ENCODE data around the gene ABLIM3. TPM values are rescaled to one million over a fixed set of nuclear protein-coding genes. Genes with fewer than 3 reads are reported as not detected.

Gene ABLIM3
- total RNA-seq = not detected

DNA sequence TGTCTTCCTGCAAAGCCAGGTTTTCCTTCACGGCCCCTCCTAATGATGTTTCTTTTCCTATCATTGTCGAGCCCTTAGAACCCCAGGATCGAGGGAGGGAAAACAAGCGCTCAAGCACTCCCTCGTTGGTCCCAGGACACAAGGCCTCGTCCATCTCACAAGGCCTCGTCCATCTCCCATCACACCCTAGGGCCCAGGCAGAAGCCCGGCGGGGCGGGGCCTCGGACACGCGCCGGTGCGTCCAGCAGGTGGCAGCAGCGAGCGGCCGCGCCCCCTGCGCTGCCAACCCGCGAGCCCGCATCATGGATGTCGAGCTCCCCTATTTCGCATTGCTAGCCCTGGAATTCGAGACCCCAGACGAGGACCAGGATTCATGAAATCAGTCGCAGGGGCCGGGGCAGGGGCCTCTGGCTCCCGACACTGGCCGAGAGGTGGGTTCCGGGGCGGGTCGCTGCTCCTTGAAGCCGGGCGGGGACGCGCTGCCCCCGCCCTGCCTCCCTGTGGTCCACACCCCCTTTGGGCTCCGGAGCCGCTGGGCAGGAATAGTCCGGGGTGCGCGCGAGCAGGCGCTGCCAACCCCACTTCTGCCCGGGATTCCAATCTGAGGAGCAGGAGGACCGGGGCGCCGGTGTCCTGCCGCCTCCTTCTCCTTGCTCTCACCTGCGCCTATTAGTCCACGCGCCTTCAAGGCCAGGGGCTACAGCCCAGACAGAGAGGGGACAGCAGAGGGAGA is at the start of gene ABLIM3:
Gene ABLIM3, plus strand, starts transcription at position 270 of the 733 bp plus-strand sequence. CDS start 603 bp downstream, outside the sequence.
- Mint-ChIP-seq H3K4me1 (ENCODE audit: low read depth) (peaks cover 2% of the 10 kb centered on the region), H3K27me3 (ENCODE audit: low read depth) (peaks cover 14% of the 10 kb centered on the region)
- intact Hi-C loops (cut with micrococcal nuclease) = loop anchor here (1.0 kb wide), 3 partner anchors 123 to 230 kb away; no protein-coding TSS in a partner anchor

DNA sequence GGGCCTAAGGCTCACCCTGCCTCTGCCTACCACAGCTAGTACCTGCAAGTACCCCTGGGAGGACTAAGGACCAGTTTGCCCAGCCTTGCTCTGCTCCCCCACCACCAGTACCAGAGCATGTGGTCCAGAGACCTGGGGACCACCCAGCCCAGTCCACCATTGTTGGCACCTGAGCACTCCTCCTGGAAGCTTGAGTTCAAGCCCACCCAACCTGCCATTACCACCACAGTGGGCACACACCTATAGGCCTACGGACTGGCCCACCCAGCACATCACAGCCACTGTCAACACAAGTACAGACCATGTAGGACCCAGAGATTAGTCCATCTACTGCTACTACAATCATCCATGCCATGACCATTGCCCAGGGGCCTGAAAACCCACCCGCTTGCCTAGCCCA is 47.7 kb upstream of the ABLIM3 start:
- intact Hi-C loops (cut with micrococcal nuclease) = no loop called here
- CTCF ChIA-PET = no interaction called here
- Mint-ChIP-seq H3K36me3 (ENCODE audit: low read depth) (no peaks in the 10 kb centered on the region), H3K9me3 (peaks cover 20% of the 10 kb centered on the region), H3K4me1 (ENCODE audit: low read depth) (no peaks in the 10 kb centered on the region), H3K4me3 (no peak overlapping the region), H3K27me3 (ENCODE audit: low read depth) (peaks cover 9% of the 10 kb centered on the region), H3K27ac (no peak overlapping the region)
- no peak for DNase-seq

More for the DNA sequence above, at the start of gene ABLIM3:
- Mint-ChIP-seq H3K4me3 (peak within 1 kb of the TSS; percentile 45), H3K36me3 (ENCODE audit: low read depth) (no peaks in the 10 kb centered on the region), H3K27ac (no peak within 1 kb of the TSS), H3K9me3 (peaks cover 2% of the 10 kb centered on the region)
- CTCF ChIA-PET = interaction anchor here (0.6 to 10.3 kb wide), 21 partner anchors 9 to 228 kb away, joined by 3 to 88 read pairs (median 4); no protein-coding TSS in a partner anchor
- peak; percentile 67 for DNase-seq

DNA sequence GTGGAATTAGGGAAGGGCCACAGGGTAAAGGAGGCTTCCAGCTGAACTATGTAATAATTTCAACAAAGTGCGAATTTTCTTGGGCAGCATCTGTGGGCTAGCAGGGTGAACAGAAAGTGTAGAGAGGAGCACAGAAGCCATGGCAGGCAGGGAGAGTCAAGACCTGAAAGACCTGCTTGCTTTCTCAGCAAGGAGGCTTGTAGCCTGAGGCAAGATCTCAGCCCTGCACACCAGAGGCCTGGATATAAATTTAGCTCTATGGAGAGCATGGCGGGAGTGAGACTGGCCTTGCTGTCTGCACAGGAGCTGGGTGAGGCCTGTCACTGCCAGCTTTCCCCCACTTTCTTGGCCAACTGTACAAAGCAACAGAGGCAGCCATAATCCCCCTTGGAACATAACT is 46.3 kb upstream of the ABLIM3 start:
- no peaks in the 10 kb centered on the region for H3K36me3 Mint-ChIP-seq (ENCODE audit: low read depth)
- H3K9me3 Mint-ChIP-seq = peaks cover 29% of the 10 kb centered on the region
- H3K4me1 Mint-ChIP-seq (ENCODE audit: low read depth) = no peaks in the 10 kb centered on the region
- H3K27ac Mint-ChIP-seq = no peak overlapping the region
- intact Hi-C loops (cut with micrococcal nuclease) = no loop called here
- DNase-seq = no peak
- H3K4me3 Mint-ChIP-seq = no peak overlapping the region
- CTCF ChIA-PET = no interaction called here
- H3K27me3 Mint-ChIP-seq (ENCODE audit: low read depth) = peaks cover 9% of the 10 kb centered on the region

DNA sequence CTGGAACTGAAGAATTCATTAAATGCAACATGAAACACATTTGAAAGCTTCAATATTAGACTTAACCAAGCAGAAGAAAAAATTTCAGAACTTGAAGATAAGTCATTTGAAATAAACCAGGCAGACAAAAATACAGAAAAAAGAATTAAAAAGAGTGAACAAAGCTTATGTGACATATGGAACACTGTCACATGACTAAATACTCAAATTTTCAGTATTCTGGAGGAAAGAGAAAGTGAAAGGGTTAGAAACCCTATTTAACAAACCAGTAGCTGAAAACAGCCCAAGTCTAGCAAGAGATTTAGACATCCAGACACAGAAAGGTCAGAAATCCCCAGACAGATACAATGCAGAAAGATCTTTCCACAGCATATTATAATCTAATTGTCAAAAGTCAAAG is 41.4 kb upstream of the ABLIM3 start:
- H3K27me3 Mint-ChIP-seq (ENCODE audit: low read depth) = peaks cover 1% of the 10 kb centered on the region
- DNase-seq = no peak
- no peaks in the 10 kb centered on the region for H3K36me3 Mint-ChIP-seq (ENCODE audit: low read depth)
- peaks cover 39% of the 10 kb centered on the region for H3K9me3 Mint-ChIP-seq
- H3K4me3 Mint-ChIP-seq = no peak overlapping the region
- H3K27ac Mint-ChIP-seq = no peak overlapping the region
- intact Hi-C loops (cut with micrococcal nuclease) = no loop called here
- CTCF ChIA-PET = interaction anchor here (1.1 kb wide), 1 partner anchor 15 kb away, joined by 3 read pairs; no protein-coding TSS in a partner anchor
- H3K4me1 Mint-ChIP-seq (ENCODE audit: low read depth) = no peaks in the 10 kb centered on the region

DNA sequence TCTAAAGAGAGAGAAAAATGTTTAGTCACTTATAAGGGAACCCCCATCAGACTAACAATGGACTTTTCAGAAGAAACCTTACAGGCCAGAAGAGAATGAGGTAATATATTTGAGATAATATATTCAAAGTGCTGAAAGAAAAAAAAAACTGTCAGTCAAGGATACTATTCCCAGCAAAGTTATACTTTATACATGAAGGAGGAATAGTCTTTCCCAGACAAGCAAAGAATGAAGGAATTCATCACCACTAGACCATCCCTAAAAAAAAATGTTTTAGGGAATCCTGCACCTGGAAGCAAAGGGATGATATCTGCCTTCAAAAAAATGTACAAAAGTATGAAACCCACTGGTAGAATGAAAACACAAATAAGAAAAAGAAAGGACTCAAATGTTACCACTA is 41.0 kb upstream of the ABLIM3 start:
- intact Hi-C loops (cut with micrococcal nuclease) = no loop called here
- Mint-ChIP-seq H3K27ac (no peak overlapping the region), H3K27me3 (ENCODE audit: low read depth) (no peaks in the 10 kb centered on the region), H3K4me3 (no peak overlapping the region), H3K9me3 (peaks cover 39% of the 10 kb centered on the region), H3K4me1 (ENCODE audit: low read depth) (no peaks in the 10 kb centered on the region), H3K36me3 (ENCODE audit: low read depth) (no peaks in the 10 kb centered on the region)
- CTCF ChIA-PET = interaction anchor here (1.1 kb wide), 1 partner anchor 15 kb away, joined by 3 read pairs; no protein-coding TSS in a partner anchor
- DNase-seq = no peak

DNA sequence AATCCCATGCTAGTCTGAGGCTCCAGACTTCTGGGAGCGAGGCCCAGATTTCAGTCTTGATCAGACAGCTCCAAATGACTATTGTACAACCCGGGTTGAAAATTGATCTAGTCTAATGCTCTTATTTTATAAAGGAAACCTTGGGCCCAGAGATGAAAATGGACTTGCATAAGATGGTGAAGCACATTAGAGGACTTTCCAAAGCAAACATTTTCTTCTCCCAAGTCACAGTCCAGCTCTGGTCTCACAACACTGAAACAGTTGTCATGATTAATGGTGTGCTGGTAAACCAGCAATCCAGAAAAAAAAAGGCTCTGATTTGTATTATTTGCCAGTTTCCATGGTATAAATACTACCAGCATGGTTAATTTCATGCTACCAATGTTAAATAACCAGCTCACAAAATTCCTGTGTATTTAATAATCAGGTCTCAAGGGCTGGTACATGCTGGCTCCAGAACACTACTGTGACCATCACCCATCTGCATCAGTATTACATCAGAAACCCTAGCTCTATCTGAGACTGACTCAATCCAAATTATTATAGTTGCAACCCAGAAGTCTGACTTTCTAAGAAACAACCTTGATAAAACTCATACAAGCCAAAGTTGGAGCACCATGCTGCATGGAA is 32.5 kb upstream of the ABLIM3 start:
- CTCF ChIA-PET = interaction anchor here (1.1 kb wide), 1 partner anchor 378 kb away, joined by 3 read pairs; no protein-coding TSS in a partner anchor
- H3K9me3 Mint-ChIP-seq = no peaks in the 10 kb centered on the region
- no peaks in the 10 kb centered on the region for H3K27me3 Mint-ChIP-seq (ENCODE audit: low read depth)
- H3K27ac Mint-ChIP-seq = no peak overlapping the region
- DNase-seq = no peak
- H3K36me3 Mint-ChIP-seq (ENCODE audit: low read depth) = no peaks in the 10 kb centered on the region
- H3K4me1 Mint-ChIP-seq (ENCODE audit: low read depth) = no peaks in the 10 kb centered on the region
- intact Hi-C loops (cut with micrococcal nuclease) = no loop called here
- no peak overlapping the region for H3K4me3 Mint-ChIP-seq

DNA sequence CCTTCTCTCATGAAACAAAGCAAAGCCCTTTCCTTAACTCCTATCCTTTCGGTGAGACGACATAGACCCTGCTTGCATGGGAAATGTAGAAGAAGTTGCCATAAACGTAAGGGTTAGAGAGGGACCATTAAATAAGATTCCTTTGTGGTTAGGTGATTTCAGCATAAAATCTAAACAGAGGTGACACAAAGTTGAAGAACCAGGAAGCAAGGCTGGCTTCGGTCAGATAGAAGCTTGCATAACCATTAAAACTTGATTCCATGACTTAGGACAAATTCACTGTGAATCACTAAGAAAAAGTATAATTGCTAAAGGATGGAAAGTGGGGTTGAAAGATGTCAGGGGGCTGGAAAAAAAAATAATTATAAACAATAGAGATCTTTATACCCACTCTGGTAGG is 30.9 kb upstream of the ABLIM3 start:
- H3K27ac Mint-ChIP-seq = no peak overlapping the region
- no peaks in the 10 kb centered on the region for H3K36me3 Mint-ChIP-seq (ENCODE audit: low read depth)
- intact Hi-C loops (cut with micrococcal nuclease) = loop anchor here (5.0 to 10.0 kb wide), 4 partner anchors 143 to 928 kb away; partner anchors contain the start of gene ADRB2
- no peak overlapping the region for H3K4me3 Mint-ChIP-seq
- CTCF ChIA-PET = interaction anchor here (1.0 to 1.1 kb wide), 2 partner anchors 155 to 376 kb away, joined by 3 to 4 read pairs; no protein-coding TSS in a partner anchor
- no peaks in the 10 kb centered on the region for H3K9me3 Mint-ChIP-seq
- DNase-seq = no peak
- no peaks in the 10 kb centered on the region for H3K4me1 Mint-ChIP-seq (ENCODE audit: low read depth)
- H3K27me3 Mint-ChIP-seq (ENCODE audit: low read depth) = no peaks in the 10 kb centered on the region

DNA sequence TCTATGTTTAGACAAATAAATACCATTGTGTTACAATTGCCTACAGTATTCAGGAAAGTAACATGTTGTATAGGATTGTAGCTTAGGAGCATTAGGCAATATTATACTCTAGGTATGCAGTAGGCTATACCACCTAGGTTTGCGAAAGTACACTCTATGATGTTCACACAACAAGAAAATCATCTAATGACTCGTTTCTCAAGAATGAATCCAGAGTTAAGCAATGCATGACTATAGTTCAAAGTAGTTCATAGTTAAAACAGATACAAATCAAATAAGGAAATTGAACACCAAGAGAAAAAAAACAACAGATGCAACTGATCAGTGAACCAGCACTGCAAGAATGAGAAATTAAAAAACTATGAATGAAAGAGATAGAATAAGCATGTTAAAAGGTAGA is 27.6 kb upstream of the ABLIM3 start:
- CTCF ChIA-PET = interaction anchor here (0.6 to 3.9 kb wide), 5 partner anchors 28 to 375 kb away, joined by 3 to 21 read pairs (median 5); partner anchors contain the start of gene ABLIM3
- intact Hi-C loops (cut with micrococcal nuclease) = loop anchor here (1.0 to 10.0 kb wide), 7 partner anchors 78 to 931 kb away; partner anchors contain the start of gene ADRB2

DNA sequence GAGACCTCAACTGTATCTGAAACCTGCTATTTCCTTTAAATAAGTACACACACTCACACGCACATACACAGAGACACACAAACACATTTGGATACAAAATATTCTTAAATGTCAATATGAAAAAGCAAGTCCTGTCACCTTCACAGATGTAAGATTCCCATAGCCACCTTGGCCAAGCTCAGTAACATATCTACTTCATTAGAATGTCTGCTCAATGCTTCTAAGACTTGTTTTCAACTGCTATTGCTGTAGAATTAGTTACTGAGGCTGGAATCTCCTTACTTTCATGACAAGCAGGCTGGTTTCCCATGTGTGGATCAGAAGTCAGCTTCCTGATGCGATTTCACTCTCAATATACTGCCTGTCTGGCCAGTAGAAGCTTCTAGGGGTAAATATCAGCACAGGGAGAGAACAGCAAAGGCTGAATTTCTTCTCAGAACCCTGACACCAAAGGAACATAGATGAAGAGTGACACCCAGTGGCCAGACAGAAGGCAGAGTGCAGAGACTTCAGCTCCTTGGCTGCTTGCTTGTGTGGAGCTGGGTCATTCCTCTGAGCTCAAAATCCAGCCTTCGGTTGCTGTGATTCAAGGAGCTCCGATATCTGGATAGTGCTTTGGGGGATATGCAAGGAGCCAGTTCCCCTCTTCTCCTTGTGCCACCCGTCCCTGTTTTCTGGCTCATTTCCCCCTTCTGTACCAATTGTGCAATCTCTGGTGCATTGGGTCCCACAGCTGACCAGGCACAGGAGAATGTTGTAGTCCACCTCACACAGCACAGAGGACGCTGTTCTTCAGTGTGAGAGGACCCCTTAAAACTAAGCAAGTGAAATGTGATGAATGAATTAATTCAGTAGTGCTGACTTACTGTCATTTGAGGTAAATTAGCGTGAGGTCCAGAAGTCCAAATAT is 26.6 kb upstream of the ABLIM3 start:
- intact Hi-C loops (cut with micrococcal nuclease) = loop anchor here (1.0 to 10.0 kb wide), 7 partner anchors 79 to 932 kb away; partner anchors contain the start of gene ADRB2
- CTCF ChIA-PET = interaction anchor here (0.6 to 3.9 kb wide), 27 partner anchors 10 to 390 kb away, joined by 3 to 24 read pairs (median 3); no protein-coding TSS in a partner anchor
- H3K27ac Mint-ChIP-seq = no peak overlapping the region
- no peak overlapping the region for H3K4me3 Mint-ChIP-seq
- H3K27me3 Mint-ChIP-seq (ENCODE audit: low read depth) = peaks cover 4% of the 10 kb centered on the region
- H3K4me1 Mint-ChIP-seq (ENCODE audit: low read depth) = no peaks in the 10 kb centered on the region
- DNase-seq = peak; percentile 67
- no peaks in the 10 kb centered on the region for H3K36me3 Mint-ChIP-seq (ENCODE audit: low read depth)
- H3K9me3 Mint-ChIP-seq = no peaks in the 10 kb centered on the region

More for the DNA sequence above, 27.6 kb upstream of the ABLIM3 start:
- Mint-ChIP-seq H3K27ac (no peak overlapping the region), H3K27me3 (ENCODE audit: low read depth) (peaks cover 4% of the 10 kb centered on the region), H3K4me1 (ENCODE audit: low read depth) (no peaks in the 10 kb centered on the region), H3K9me3 (no peaks in the 10 kb centered on the region), H3K4me3 (no peak overlapping the region), H3K36me3 (ENCODE audit: low read depth) (no peaks in the 10 kb centered on the region)
- DNase-seq = no peak

DNA sequence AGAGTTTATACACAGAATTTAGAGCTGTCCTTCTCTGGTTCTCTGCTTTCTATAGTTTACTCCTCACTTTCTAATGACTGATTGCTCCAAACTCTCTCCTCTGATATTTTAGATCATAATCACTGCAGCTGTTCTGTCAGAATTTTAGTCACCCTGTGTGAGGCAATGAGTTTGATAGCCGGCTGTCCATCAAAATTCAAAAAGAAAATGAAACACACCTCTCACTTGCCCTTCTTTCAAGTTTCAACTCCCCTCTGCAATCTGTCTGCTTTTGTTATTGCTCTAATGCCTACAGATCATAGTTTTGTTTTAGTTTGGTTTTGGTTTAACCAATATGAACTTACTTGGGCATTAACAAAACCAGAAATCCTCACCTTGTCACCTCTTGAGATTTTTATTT is 23.3 kb upstream of the ABLIM3 start:
- H3K27ac Mint-ChIP-seq = no peak overlapping the region
- intact Hi-C loops (cut with micrococcal nuclease) = loop anchor here (10.0 kb wide), 1 partner anchor 673 kb away; no protein-coding TSS in a partner anchor
- CTCF ChIA-PET = interaction anchor here (1.1 to 1.6 kb wide), 3 partner anchors 15 to 151 kb away, joined by 3 to 7 read pairs (median 3); no protein-coding TSS in a partner anchor

DNA sequence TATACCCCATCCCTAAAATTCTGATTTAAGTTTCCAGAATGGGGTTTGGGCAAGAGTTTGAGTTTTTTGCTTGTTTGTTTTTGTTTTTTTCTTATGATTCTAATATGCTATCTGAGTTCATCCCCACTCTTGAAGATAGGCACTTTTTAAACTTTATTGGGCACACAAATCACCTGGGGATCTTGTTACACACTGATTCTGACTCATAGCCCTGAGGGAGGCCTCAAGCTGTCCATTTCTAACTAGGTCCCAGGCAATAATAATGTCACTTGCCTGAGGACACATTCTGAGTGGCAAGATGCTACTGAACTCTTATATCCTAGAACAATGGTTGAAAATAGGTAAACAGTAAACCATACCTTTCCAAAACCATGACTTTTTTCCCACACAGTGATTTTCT is 22.8 kb upstream of the ABLIM3 start:
- Mint-ChIP-seq H3K27me3 (ENCODE audit: low read depth) (peaks cover 4% of the 10 kb centered on the region), H3K36me3 (ENCODE audit: low read depth) (no peaks in the 10 kb centered on the region), H3K9me3 (no peaks in the 10 kb centered on the region), H3K4me3 (no peak overlapping the region), H3K4me1 (ENCODE audit: low read depth) (no peaks in the 10 kb centered on the region), H3K27ac (no peak overlapping the region)
- intact Hi-C loops (cut with micrococcal nuclease) = loop anchor here (10.0 kb wide), 1 partner anchor 674 kb away; no protein-coding TSS in a partner anchor
- CTCF ChIA-PET = interaction anchor here (1.1 to 1.6 kb wide), 2 partner anchors 15 to 151 kb away, joined by 3 to 7 read pairs; no protein-coding TSS in a partner anchor
- DNase-seq = no peak

More for the DNA sequence above, 23.3 kb upstream of the ABLIM3 start:
- no peak for DNase-seq
- no peaks in the 10 kb centered on the region for H3K9me3 Mint-ChIP-seq
- H3K27me3 Mint-ChIP-seq (ENCODE audit: low read depth) = peaks cover 4% of the 10 kb centered on the region
- H3K4me3 Mint-ChIP-seq = no peak overlapping the region
- no peaks in the 10 kb centered on the region for H3K4me1 Mint-ChIP-seq (ENCODE audit: low read depth)
- H3K36me3 Mint-ChIP-seq (ENCODE audit: low read depth) = no peaks in the 10 kb centered on the region

Measured in activated naive CD4-positive, alpha-beta T cell treated with anti-CD3 and anti-CD28 coated beads for 36 hours (primary cell).